ENCODE measurements around the gene GRB2.
A peak's percentile ranks its signal among the peaks of the same experiment; 100 is the strongest.
"Not testable (repeated sequence)": the region's sequence is repeated elsewhere in the genome, so short reads cannot be mapped to it uniquely, and the experiment has no call there.

Gene GRB2

DNA sequence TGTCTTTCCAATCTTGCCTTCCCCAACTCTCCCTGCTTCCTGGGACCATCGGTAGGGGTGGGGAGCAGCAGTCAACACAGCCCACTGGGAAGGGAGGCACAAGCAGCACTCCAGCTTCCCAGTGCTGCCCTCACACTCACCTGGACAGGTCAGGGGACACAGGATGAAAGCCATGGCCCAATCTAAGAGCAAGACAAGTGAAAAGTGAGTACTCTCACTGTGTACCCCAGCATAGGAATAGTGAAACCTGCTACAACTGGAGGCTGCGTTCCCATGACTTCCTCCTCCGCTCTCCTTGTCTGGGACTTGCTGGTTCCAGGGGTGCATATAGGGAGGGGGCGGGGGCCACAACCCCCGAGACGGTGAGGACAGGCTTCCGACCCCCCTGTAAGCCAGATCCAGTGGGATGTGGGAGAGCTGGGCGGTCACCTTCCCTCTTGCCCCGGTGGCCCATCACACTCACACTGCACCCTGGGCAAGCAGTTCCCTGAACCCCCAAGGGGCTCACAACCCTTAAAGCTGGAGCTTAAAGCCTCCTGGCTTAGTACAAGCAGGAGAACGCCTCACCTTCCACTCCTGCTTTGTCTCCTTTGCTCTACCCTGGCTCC lies 86.8 kb downstream of the GRB2 start:
- no peak for DNase-seq (ENCODE audit: low spot score)

DNA sequence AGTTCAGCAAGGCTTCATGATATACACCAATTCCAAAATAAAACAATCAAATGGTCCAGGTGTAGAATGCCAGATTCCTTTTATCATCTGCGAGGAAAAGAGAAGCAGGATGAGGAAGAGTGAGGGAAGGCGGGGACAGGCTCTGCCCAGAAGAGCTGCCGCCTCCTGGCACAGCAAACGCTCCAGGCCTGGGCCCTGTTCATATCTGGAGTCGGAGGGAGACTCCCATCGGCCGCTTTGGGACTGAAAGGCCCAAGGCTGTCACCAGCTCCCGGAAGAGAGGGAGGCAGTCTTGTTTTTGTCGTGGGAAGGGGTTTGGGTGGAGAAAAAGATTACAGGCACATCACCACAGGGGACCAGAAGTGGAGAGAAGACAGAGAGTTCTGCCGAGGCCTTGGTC lies 87.3 kb downstream of the GRB2 start:
- no peak for DNase-seq (ENCODE audit: low spot score)

DNA sequence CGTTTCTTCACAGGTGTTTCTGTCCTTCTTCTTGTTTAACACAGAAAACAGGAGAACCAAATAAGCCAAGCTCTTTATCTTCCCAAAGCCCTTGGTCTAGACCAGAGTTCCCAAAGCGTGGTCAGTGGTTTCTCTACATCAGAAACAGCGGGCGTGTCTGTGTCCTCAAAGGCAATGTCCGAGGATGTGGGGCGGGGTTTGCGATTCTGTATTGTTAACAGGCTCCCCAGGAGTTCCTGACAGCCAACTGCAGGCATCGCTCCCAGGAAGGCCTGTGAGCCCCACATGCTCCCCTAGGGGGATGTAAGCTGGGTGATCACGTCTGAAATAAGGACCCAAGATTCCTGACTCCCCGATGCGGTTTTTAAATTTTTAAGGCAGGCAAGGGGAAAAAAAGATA lies 87.8 kb downstream of the GRB2 start:
- DNase-seq (ENCODE audit: low spot score) = no peak

DNA sequence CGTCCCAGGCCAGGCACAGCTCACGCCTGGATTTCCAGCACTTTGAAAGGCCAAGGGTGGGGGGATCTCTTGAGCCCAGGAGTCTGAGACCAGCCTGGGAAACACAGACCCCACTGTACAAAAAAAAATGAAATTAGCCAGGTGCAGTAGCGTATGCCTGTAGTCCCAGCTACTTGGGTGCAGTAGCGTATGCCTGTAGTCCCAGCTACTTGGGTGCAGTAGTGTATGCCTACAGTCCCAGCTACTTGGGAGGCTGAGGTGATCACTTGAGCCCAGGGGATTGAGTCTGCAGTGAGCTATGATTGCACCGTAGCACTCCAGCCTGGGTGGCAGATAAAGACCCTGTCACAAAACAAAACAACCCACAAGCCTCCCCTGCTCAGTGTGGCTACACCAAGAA lies 89.2 kb downstream of the GRB2 start:
- no peak for DNase-seq (ENCODE audit: low spot score)

DNA sequence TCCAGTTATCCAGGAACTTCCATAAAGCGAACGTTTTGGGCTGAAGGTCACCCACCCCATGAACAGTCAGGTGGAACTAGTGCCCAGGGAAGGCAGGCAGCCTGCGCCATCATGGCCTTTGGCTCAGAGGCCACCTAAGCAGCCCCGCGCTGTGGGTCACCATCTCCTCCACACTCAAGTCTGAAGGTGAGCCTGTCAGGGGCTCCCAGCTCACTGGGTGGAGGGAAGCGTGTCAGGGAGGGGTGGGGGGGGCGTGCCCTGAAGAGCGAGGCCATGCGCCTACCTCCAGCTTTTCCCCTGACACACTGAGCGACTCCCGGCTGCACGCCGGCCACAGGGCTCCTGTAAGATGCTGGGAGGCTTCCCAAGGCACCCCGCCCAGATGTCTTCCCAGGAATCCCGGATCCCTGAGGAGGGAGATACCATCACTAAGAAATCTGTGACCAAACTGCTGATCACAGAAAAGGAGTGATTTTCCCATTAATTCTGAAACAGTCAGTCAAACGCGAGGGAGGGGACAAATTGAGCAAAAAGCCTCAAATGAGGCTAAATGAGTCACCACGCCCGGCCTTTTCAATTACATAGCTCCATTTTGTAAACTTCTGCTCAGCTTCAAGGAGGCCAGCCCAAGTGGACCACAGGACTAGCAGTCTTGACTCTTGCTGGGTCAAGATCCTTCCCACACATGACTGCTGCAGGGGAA lies 89.8 kb downstream of the GRB2 start:
- DNase-seq (ENCODE audit: low spot score) = no peak

DNA sequence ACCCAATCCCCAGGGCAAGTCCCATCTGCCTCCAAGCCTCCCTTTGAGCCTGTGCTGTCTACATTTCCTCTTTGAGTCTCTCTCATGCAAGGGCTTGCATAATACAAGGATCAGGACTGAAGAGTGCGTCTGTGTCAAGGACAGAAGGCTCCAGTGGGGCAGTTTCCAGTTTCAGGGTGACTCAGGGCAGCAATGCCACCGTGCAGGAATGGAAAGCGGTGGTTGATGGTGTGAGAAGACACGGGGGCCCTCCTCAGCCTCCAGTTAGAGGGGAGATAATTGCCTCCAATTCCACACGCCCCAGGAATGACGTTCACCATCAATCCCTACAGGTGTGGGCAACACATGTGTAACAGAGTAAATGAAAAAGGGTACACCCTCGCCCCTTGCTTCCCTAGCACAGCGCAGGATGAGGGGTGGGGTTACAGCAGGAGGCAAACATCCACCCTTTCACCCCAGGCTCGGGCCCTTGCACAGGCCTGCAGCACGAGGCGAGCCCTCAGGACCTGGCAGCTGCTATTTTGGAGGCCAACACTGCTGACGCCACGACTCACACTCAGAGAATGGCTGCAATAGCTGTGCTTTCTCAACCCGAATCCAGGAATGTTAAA lies 91.4 kb downstream of the GRB2 start:
- DNase-seq (ENCODE audit: low spot score) = no peak

DNA sequence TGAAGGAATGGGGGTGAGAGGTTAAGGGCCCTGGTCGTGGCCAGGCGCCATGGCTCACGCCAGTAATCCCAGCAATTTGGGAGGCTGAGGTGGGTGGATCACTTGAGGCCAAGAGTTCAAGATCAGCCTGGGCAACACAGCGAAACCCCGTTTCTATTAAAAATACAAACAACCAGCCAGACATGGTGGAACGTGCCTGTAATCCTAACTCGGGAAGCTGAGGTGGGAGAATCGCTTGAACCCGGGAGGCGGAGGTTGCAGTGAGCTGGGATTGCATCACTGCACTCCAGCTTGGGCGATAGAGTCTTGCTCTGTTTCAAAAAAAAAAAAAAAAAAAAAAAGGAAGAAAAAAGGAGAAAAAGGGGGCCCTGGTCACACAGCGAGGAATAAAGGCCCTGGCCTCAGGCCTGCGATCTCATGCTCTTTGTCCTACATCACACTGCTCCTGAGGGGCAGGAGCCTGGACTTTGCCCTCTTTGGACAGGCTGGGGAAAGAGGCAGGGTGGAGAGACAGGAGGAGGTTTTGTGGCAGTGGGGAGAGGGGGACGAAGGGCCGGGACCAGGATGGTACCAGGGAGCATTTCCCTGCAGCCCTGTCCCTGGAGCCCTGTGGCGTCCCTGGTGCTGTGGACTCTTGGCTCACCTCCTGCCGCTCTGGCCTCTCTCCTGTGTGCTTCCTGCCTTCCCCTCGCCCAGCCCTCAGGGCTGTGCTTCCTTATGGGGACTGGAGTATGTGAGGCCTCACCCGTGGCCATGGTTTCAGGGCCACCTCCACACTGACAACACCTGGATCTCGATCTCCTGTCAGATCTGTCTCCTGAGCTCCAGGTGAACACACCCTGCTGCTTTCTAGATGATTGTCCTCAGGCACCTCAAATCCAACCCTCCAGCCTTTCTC lies 96.5 kb downstream of the GRB2 start:
- no peak for DNase-seq (ENCODE audit: low spot score)

DNA sequence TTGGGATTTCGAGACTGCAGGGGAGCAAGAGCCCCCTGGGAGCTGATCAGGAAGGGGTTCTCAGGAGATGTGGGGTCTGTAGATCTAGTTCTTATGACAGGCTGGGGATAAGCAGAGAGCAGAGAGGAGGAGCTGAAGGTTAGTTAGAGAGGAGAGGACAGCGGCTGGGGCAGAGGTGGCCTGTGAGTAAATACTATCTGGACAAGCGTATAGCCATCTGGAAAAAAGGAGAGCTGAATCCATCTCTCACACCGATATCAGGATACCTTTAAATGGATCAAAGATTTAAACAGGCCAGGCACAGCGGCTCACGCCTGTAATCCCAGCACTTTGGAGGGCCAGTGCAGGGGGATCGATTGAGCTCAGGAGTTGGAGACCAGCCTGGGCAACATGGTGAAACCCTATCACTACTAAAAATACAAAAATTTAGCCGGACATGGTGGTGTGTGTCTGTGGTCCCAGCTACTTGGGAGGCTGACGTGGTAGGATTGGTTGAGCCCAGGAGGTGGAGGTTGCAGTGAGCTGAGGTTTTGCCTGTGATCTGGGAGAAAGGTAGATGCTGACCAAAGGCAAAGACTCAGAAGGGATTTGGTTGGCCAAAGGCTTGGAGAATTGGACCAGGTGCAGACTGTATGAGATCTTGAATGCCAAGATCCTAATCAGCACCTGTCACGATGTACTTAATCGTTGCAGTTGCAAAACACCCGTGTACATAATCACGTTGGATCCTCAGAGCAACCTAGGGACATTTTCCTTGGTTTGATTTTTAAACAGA lies 97.3 kb downstream of the GRB2 start:
- DNase-seq (ENCODE audit: low spot score) = no peak

DNA sequence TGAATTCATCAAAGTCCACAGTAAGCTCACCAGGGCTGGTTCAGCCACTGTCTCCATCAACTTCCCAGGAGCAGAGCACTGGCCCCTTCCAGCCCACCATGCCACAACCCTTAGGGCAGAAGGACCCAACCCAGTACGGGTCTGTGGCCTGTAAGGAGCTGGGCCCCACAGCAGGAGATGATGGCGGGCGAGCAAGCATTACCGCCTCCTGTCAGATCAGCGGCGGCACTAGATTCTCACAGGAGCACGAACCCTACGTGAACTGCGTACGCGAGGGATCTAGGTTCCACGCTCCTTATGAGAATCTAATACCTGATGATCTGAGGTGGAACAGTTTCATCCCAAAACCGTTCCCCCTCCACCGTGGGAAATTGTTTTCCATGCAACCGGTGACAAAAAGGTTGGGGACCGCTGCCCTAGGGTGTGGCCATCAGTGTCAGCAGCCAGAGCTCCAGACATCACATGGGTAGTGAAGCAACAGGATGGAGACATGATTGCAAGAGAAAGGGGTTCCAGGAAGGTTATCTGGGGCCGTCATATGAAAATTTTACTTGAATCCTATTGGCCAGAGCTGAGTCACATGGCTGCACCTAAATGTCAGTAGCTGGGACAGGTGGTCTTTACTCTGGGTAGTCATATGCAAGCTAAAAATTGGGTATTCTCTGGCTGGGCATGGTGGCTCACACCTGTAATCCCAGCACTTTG lies 103.8 kb downstream of the GRB2 start:
- DNase-seq (ENCODE audit: low spot score) = no peak

DNA sequence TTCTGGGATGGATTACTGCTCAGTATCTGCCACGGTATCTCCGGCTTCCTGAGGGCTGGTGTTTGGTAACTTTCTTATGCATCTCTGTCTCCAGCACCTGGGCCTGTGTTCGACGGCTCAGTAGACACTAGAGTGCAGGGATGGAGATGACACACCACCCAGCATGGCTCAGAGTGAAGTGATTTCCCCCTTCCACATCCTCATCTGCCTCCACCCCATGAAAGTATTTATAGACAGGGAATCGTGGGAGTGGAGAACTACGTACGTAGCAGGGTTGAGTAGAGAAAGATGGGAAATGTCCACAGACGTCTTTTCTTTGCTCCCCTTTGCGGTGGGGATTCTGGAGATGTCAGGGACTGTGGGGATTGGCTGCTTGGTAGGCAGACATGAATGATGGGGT lies 104.4 kb downstream of the GRB2 start:
- no peak for DNase-seq (ENCODE audit: low spot score)

DNA sequence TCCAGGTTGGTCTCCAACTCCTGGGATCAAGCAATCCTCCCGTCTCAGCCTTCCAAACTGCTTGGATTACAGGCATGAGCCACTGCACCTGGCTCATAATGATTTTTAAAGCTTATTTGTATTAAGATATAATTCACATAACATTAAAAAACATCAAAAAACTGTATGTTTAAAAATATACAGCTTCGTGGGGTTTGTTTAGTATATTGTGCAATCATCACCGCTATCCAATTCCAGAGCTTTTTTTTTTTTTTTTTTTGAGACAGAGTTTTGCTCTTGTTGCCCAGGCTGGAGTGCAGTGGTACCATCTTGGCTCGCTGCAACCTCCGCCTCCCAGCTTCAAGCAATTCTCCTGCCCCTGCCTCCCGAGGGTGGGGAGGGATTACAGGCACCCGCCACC lies 105.2 kb downstream of the GRB2 start:
- DNase-seq (ENCODE audit: low spot score) = no peak

DNA sequence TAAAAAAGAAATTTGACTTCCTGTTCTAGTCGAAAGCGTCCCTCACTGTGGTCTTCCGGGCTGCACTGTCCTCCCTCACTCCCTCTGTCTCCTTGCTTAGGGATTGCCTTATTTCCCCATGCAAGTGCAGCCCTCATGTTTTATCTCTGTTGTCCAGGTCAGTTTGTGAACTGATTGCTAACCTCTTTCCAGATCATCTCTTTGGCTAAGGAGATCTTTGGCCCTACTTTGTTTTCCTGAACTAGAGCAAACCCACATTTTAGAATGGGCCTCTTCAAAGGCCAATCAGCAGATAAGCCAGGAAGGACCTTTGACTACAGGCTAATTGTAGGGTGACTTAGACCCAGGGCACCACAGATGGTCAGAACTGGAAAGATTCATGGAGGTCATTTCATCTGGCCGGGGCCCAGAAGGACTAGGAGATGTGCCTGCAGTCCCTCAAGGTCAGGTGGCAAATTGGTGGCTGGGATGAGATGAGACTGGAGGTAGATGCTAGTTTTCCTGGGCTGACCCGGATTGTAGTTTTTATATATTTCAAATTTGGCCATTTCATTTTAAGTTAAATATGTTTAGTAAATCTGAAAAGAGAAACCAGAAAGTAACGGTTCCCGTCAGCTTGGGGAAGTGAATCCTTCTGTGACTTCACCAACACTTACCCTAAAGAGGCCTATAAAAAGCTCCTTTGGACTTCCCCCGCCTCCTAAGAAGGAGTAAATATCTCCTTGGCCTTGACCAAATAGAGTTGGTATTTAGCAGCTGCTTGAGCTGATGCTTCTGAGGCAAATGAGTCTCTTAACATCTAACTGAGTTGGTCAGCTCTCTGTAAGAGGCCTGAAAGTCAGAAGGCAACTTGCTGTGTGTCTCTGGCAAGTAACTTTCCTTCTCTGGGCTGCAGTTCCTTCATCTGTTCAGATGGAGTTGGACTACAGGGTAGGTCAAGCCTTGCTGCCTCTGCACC lies 110.0 kb downstream of the GRB2 start:
- DNase-seq (ENCODE audit: low spot score) = no peak

DNA sequence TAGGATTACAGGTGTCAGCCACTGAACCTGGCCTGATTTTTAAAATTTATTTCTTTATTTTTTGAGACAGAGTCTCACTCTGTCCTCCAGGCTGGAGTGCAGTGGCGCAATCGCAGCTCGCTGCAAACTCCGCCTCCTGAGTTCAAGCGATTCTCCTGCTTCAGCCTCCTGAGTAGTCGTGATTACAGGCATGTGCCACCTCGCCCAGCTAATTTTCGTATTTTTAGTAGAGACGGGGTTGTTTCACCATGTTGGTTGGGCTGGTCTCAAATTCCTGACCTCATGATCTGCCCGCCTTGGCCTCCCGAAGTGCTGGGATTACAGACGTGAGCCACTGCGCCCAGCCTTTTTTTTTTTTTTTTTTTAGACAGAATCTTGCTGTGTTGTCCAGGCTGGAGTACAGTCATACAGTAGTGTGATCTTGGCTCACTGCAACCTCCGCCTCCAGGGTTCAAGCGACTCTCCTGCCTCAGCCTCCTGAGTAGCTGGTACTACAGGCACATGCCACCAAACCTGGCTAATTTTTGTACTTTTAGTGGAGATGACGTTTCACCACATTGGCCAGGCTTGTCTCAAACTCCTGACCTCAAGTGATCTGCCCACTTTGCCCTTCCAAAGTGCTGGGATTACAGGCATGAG lies 112.5 kb downstream of the GRB2 start:
- not testable (repeated sequence) for DNase-seq (ENCODE audit: low spot score)

DNA sequence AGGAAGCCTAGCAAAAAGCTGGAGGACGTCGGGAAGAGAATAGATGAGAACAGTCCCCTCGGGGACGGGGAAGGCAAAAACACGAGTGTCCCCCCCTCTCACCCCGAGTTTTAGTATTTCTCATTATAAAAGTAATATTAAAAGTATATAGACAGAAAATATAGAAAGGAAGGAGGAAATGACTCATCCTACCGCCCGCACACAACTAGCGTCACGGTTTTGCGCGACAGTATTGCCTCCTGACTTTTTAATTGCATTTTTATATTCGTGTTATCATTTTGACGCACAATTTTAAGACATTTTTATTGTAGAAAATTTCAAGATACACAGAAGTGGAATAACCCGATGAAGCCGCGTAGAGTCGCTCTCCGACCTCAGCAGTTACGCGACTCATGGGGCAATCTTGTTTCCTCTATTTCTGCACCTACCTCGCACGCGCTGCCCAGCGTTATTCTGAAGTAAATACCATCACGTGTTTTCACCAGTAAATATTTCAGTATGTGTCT lies 115.6 kb downstream of the GRB2 start:
- DNase-seq (ENCODE audit: low spot score) = peak; percentile 72

DNA sequence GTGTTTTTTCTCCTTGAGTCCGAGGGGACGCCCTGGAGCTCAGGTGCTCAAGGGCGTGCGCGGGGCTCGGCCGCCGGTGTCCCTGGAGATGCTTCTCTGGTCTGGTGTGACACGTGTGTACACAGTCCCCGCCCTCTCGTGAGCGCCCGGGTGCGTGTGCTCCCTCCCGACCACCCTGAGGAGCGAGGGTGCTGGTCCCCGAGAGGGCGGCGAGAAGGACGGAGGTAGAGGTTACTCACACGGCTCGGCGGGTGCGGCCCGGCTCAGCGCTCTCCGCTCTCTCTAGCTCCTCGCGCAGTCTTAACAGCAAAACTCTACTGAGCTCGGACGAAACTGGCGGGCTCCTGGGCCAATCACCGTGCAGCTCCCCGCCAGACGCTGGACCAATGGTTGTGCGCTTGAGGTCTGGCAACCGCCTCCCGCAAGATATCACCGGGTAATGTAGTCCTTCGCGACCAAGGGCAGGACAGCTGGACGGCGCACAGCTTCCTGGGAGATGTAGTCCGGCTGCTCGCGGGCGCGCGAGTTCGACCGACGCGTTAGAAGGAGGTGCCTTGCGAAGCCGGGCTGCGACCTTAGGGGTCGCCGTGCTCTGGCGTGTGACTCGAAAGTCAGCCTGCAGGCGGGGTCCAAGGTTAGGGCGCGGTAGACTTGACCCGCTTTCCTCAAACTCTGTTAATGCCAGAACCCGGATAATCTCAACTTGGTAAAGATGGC lies 116.2 kb downstream of the GRB2 start, which contains the start of gene SLC25A19:
TSS of gene SLC25A19 (minus strand) at position 319 of the 717 bp plus-strand sequence. CDS start 2,669 bp downstream, outside the sequence.
- peak; percentile 99 for DNase-seq (ENCODE audit: low spot score)

DNA sequence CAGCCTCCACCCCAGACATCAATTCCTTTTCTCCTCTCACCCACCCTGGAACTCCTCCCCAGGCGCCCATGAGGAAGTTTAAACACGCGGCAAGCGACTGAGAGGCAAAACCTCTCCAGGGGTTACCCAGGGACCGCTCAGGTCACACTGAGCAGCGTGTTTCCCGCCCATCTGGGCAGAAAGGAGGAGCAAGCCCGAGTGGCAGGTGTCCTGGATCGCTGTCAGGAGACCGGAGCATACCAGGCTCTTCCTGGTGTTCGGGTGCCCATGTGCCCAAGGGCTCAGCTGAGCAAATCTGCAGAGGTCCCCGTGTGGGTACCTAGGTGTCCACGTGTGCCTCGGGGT lies 116.7 kb downstream of the GRB2 start:
- DNase-seq (ENCODE audit: low spot score) = no peak

DNA sequence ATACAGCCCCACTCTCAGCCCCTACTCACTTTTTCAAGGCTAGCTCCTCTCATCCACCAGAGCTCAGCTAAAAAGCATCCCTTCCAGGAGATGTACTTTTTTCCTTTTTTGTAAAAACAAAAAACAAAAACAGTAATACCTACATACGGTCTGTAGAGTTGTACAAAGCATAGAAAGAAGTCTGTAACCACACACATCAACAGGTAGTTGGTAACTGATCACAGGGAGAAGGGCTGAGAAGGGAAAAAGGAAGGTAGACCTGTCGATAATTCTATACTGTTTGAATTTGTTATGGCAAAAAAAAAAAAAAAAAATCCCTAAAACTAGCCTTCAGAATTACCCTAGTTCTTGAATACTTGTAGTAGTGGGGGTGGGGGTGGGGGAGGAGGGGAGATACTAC lies 117.1 kb downstream of the GRB2 start:
- DNase-seq (ENCODE audit: low spot score) = no peak

DNA sequence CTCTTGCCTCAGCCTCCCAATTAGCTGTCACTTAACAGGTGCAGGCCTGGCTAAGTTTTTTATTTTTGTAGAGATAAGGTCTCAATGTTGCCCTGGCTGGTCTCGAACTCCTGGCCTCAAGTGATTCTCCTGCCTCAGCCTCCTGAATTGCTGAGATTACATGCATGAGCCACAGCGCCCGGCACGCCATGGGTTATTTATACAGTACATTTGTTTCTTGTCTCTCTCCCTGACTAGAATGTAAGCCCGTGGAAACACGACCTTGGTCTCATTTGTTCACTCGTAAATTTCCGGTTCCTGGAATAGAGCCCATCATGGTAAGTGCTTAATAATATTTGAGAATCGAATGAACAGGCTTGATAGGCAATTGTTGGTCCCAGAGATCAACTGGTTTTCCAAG lies 118.3 kb downstream of the GRB2 start:
- no peak for DNase-seq (ENCODE audit: low spot score)

DNA sequence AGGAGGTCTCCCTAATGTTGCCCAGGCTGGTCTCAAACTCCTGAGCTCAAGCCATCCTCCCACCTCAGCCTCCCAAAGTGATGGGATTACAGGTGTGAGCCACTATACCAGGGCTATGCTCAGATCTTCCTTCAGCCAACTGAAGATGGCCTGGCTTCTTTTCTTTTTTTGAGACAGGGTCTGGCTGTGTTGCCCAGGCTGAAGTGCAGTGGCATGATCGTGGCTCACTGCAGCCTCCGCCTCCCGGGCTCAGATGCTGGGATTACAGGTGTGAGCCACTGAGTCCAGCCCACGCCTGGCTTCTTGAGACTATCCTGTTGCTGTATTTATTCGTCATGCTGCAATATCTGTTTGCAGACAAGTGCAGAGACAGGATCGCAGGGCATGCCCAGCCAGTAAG lies 120.4 kb downstream of the GRB2 start:
- no peak for DNase-seq (ENCODE audit: low spot score)

Data from kidney capillary endothelial cell (primary cell).